HG02870 (cell line): Measurements from ENCODE around the gene CCT2.

ENCODE experiments used
- ATAC-seq: cut with Tn5 transposase; IDR thresholded peaks from one replicate; pipeline ENCODE4 v1.9.1; 2021; ENCODE audit warnings: mild to moderate bottlenecking, moderate library complexity; ENCODE audit not compliant: unreplicated experiment

Gene CCT2

GRCh38 chr12:69639400-69640016 is 54.2 kb downstream of the CCT2 start:
- peak; percentile 85 for ATAC-seq

GRCh38 chr12:69641546-69641945 is 56.3 kb downstream of the CCT2 start:
- ATAC-seq, result no peak

- ATAC-seq, result no peak
Observed at GRCh38 chr12:69642531-69642930, 57.3 kb downstream of the CCT2 start.

GRCh38 chr12:69644511-69644910 is 59.3 kb downstream of the CCT2 start:
- ATAC-seq, result no peak

- no peak for ATAC-seq
Observed at GRCh38 chr12:69645031-69645430, 59.8 kb downstream of the CCT2 start.

- ATAC-seq, result no peak
Observed at GRCh38 chr12:69647178-69647577, 61.9 kb downstream of the CCT2 start.

GRCh38 chr12:69648476-69648875 is 63.2 kb downstream of the CCT2 start:
- ATAC-seq, result no peak

- no peak for ATAC-seq
Observed at GRCh38 chr12:69649529-69649928, 64.3 kb downstream of the CCT2 start.
